Activated B cell treated with CpG ODN at 0.5 μM for 24 hours (primary cell): ENCODE data around the gene IRF2. TPM values are rescaled to one million over a fixed set of nuclear protein-coding genes. Genes with fewer than 3 reads are reported as not detected.

ENCODE experiments used
- ATAC-seq: fragments of 200-7000 bp; cut with Tn5 transposase; one replicate; pipeline ENCODE4 v1.10.0; 2021; ENCODE audit warnings: low read depth, mild to moderate bottlenecking, moderate library complexity
- CTCF ChIA-PET: fragments of 350-600 bp; sonication (Branson Sonifier 250); formaldehyde crosslinking; loops from one replicate; lab custom pipeline; 2021; ENCODE audit warnings: antibody characterized with exemption; lab: Charles Lee
- POLR2A ChIA-PET: fragments of 350-600 bp; sonication (Branson Sonifier 250); formaldehyde crosslinking; loops from one replicate; lab custom pipeline; 2021; ENCODE audit warnings: antibody characterized with exemption; lab: Charles Lee
- DNase-seq: peaks from one replicate; pipeline ENCODE4 v3.0.0; 2022
- H3K27ac Mint-ChIP-seq: one replicate; pipeline ENCODE4 v1.8.0; 2020; ENCODE audit warnings: mixed read lengths
- H3K27me3 Mint-ChIP-seq: one replicate; pipeline ENCODE4 v1.8.0; 2021; ENCODE audit warnings: mixed read lengths
- H3K36me3 Mint-ChIP-seq: one replicate; pipeline ENCODE4 v1.8.0; 2021; ENCODE audit warnings: low read depth, mixed read lengths
- H3K4me1 Mint-ChIP-seq: one replicate; pipeline ENCODE4 v1.8.0; 2021; ENCODE audit warnings: mixed read lengths
- H3K4me3 Mint-ChIP-seq: one replicate; pipeline ENCODE4 v1.8.0; 2020; ENCODE audit warnings: mild to moderate bottlenecking, mixed read lengths
- H3K9me3 Mint-ChIP-seq: one replicate; pipeline ENCODE4 v1.8.0; 2020; ENCODE audit warnings: mixed read lengths
- intact Hi-C: fragments of 100-400 bp; cut with micrococcal nuclease; formaldehyde crosslinking; loops from one replicate; pipeline ENCODE4 v1.15.1; 2024
- total RNA-seq: library from RNA; stranded (reverse); gene quantifications from 2 replicates; pipeline ENCODE4 v1.2.3, GENCODE V29; 2022
- TF ChIP-seq, protein P1 (sequence below): fragments of 200-600 bp; IDR thresholded peaks from one replicate; pipeline ENCODE4 v1.8.0; 2022; ENCODE audit warnings: antibody characterized with exemption, mild to moderate bottlenecking

The IRF2 gene
- total RNA-seq, 1 donor from 2014 or later: 66.2 TPM

DNA sequence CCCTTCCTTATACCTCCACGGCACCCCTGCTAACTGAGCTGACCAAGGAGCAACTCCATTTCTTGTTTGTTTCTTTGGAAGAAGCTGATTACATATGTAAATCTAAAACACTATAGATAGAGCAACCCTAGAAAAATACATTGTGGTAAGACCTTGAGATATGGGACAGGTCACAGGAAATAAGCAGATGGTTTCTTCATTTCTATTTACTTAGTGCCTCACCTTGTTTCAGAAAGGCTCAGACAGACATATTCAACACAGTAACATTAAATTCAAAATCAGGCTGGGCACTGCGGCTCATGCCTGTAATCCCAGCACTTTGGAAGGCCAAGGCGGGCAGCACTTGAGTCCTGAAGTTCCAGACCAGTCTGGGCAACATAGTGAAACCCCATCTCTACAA, 47.3 kb downstream of the IRF2 start:
- Mint-ChIP-seq H3K4me3 (no peak overlapping the region), H3K9me3 (no peaks in the 10 kb centered on the region), H3K27ac (peak overlapping the region; percentile 2), H3K36me3 (peaks cover 87% of the 10 kb centered on the region), H3K27me3 (no peaks in the 10 kb centered on the region), H3K4me1 (peaks cover 55% of the 10 kb centered on the region)
- ATAC-seq (no peak), DNase-seq (no peak)
- ChIA-PET CTCF (no interaction called here), POLR2A (no interaction called here)
- intact Hi-C loops: no loop called here
- TF ChIP-seq, protein P1, sequence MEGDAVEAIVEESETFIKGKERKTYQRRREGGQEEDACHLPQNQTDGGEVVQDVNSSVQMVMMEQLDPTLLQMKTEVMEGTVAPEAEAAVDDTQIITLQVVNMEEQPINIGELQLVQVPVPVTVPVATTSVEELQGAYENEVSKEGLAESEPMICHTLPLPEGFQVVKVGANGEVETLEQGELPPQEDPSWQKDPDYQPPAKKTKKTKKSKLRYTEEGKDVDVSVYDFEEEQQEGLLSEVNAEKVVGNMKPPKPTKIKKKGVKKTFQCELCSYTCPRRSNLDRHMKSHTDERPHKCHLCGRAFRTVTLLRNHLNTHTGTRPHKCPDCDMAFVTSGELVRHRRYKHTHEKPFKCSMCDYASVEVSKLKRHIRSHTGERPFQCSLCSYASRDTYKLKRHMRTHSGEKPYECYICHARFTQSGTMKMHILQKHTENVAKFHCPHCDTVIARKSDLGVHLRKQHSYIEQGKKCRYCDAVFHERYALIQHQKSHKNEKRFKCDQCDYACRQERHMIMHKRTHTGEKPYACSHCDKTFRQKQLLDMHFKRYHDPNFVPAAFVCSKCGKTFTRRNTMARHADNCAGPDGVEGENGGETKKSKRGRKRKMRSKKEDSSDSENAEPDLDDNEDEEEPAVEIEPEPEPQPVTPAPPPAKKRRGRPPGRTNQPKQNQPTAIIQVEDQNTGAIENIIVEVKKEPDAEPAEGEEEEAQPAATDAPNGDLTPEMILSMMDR: no peak

DNA sequence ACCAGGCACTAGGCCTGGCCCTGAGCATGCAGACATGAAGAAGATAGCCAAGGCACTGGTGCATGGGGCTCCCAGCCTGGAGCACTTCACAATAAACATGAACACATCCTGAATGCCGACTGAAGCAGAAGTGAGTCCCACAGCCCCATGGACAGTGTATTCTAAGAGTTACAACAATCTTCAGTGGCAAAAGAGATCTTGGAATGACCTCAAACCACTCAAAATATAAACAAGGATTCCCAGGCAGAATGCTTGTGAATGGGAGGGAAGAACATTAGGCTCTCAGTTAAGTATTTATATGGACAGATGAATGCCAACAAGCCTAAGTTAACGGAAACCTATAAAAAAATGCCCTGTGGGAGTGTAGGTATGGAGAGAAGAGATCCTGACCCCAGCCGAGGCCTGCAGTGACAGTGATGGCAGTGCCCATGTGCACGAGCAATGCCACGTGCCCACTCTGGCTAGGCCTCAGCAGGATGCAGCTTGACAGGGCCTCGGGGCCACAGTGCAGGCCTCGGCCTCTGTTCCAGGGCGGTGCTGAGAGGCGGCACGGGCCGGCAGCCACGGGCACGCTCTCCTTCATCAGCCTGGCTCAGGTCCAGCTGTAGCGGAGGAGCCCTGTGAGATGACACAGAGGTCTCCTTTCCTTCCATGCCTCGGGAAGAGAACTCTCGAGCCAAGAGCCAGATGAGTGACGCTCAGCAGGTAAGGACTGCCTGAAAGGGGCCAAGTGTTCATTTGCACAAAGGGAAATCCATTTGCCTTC, 49.2 kb downstream of the IRF2 start:
- peak overlapping the region; percentile 4 for H3K27ac Mint-ChIP-seq
- peaks cover 58% of the 10 kb centered on the region for H3K4me1 Mint-ChIP-seq
- peaks cover 86% of the 10 kb centered on the region for H3K36me3 Mint-ChIP-seq
- H3K27me3 Mint-ChIP-seq: no peaks in the 10 kb centered on the region
- ATAC-seq (no peak), DNase-seq (no peak)
- H3K9me3 Mint-ChIP-seq: no peaks in the 10 kb centered on the region
- intact Hi-C loops: loop anchor here (5.0 kb wide), 1 partner anchor 38 kb away; no protein-coding TSS in a partner anchor
- POLR2A ChIA-PET: no interaction called here
- no peak overlapping the region for H3K4me3 Mint-ChIP-seq
- TF ChIP-seq, protein P1: no peak
- CTCF ChIA-PET: no interaction called here

DNA sequence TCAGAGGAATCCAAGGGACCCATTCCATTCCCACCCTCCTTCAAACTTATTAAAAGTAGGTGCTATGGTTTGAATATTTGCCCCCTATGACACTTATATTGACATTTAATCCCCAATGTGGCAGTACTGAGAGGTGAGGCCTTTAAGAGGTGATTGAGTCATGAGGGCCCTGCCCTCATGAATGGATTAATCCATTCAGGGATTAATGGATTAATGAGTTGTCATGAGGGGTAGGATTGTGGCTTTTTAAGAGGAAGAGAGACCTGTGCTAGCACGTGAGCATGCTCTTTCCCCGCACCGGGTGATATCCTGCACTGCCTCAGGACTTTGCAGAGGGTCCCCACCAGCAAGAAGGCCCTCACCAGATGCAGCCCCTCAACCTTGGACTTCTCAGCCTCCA, 50.1 kb downstream of the IRF2 start:
- ChIA-PET CTCF (no interaction called here), POLR2A (no interaction called here)
- no peak overlapping the region for H3K4me3 Mint-ChIP-seq
- H3K36me3 Mint-ChIP-seq: peaks cover 88% of the 10 kb centered on the region
- H3K9me3 Mint-ChIP-seq: no peaks in the 10 kb centered on the region
- no peak for DNase-seq
- ATAC-seq: no peak
- intact Hi-C loops: loop anchor here (5.0 kb wide), 1 partner anchor 37 kb away; no protein-coding TSS in a partner anchor
- peak overlapping the region; percentile 4 for H3K27ac Mint-ChIP-seq
- H3K27me3 Mint-ChIP-seq: no peaks in the 10 kb centered on the region
- TF ChIP-seq, protein P1: no peak
- peaks cover 59% of the 10 kb centered on the region for H3K4me1 Mint-ChIP-seq

DNA sequence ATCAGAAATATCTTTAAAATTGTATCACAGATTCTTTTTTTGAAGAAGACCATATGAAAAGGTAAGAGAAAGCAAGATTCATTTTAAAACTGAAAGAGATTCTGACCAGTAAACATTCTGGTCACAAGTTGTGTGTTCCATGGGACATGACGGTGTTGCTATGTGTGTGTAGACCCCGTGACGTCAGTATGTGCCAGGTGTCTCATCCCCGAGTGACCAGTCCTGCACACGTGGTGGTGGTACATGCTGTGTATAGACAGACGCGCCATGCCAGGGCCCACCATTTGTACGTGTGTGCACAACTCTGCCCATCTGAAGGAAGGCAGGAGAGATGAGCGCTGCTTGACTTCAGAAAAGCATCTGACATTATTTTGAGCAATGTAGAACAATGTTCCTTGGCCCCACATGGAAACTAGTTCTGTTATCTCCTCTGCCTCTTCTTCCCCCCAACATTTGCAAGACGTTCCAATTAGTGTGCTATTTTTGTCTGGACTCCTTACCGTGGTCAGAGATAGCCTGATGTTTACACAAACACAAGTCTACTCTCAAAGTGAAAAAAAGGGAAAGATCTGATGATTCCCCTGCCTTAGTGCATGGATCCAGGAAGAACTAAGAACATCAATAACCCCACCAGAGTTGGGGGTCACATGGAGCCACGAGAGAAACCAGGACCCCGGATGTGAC, 51.2 kb downstream of the IRF2 start:
- Mint-ChIP-seq H3K36me3 (peaks cover 92% of the 10 kb centered on the region), H3K27me3 (no peaks in the 10 kb centered on the region), H3K9me3 (no peaks in the 10 kb centered on the region), H3K27ac (peak overlapping the region; percentile 62), H3K4me3 (no peak overlapping the region), H3K4me1 (peaks cover 70% of the 10 kb centered on the region)
- POLR2A ChIA-PET: no interaction called here
- CTCF ChIA-PET: no interaction called here
- TF ChIP-seq, protein P1: no peak
- intact Hi-C loops: loop anchor here (5.0 kb wide), 1 partner anchor 36 kb away; no protein-coding TSS in a partner anchor
- no peak for ATAC-seq
- no peak for DNase-seq

DNA sequence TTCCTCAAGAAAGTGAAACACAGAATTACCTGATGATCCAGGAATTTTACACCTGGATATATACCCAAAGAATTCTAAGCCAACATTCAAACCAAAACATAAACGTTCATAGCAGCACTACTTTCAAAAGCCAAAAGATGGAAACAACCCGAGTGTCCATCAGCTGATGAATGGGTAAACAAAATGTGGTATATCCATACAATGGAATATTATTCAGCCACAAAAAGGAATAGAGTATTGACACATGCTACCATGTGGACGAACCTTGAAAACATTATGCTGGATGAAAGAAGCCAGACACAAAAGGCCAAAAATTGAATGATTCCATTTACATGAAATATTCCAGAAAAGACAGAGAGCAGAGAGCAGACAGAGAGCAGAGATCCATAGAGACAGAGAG, 52.0 kb downstream of the IRF2 start:
- Mint-ChIP-seq H3K9me3 (no peaks in the 10 kb centered on the region), H3K27me3 (no peaks in the 10 kb centered on the region), H3K4me3 (no peak overlapping the region), H3K36me3 (peaks cover 91% of the 10 kb centered on the region), H3K27ac (peak overlapping the region; percentile 81), H3K4me1 (peaks cover 75% of the 10 kb centered on the region)
- DNase-seq (no peak), ATAC-seq (no peak)
- POLR2A ChIA-PET: interaction anchor here (1.1 to 2.5 kb wide), 5 partner anchors 26 to 93 kb away, joined by 3 to 9 read pairs (median 5); no protein-coding TSS in a partner anchor
- TF ChIP-seq, protein P1: no peak
- intact Hi-C loops: loop anchor here (5.0 kb wide), 1 partner anchor 35 kb away; no protein-coding TSS in a partner anchor
- CTCF ChIA-PET: interaction anchor here (1.5 to 2.4 kb wide), 2 partner anchors 27 to 158 kb away, joined by 3 to 11 read pairs; no protein-coding TSS in a partner anchor
